IPS-20b (cell line): ENCODE results near the gene LRP6.
"Not testable (repeated sequence)": the region's sequence is repeated elsewhere in the genome, so short reads cannot be mapped to it uniquely, and the experiment has no call there.

Source experiments
- H3K27ac ChIP-seq: one replicate; pipeline ENCODE4 v1.5.1; 2013; ENCODE audit warnings: low read length
- H3K27me3 ChIP-seq: 2 replicates; pipeline ENCODE4 v1.6.1; 2013; ENCODE audit warnings: mild to moderate bottlenecking, low read length, inconsistent platforms; ENCODE audit not compliant: insufficient read depth
- H3K36me3 ChIP-seq: 2 replicates; pipeline ENCODE4 v1.6.1; 2013; ENCODE audit warnings: low read depth, mild to moderate bottlenecking, inconsistent platforms, low read length, moderate library complexity; ENCODE audit not compliant: insufficient read depth
- H3K4me1 ChIP-seq: 2 replicates; pipeline ENCODE4 v1.6.1; 2013; ENCODE audit warnings: mild to moderate bottlenecking, control low read depth, inconsistent platforms, low read length, moderate library complexity; ENCODE audit not compliant: insufficient read depth
- H3K4me3 ChIP-seq: 2 replicates; pipeline ENCODE4 v1.5.1; 2013; ENCODE audit warnings: mild to moderate bottlenecking, low read length, inconsistent platforms
- H3K9ac ChIP-seq: 2 replicates; pipeline ENCODE4 v1.6.1; 2013; ENCODE audit warnings: low read depth, mild to moderate bottlenecking, inconsistent platforms, low read length, moderate library complexity
- H3K9me3 ChIP-seq: 2 replicates; pipeline ENCODE4 v1.6.1; 2013; ENCODE audit warnings: mild to moderate bottlenecking, low read depth, low read length, inconsistent platforms; ENCODE audit not compliant: insufficient read depth

LRP6 gene

GRCh38 chr12:12176402-12176801 lies 90.4 kb downstream of the LRP6 start:
- Histone ChIP-seq H3K9me3 (no peaks in the 10 kb centered on the region), H3K27ac (no peak overlapping the region), H3K27me3 (no peaks in the 10 kb centered on the region), H3K36me3 (peaks cover 31% of the 10 kb centered on the region), H3K4me1 (no peaks in the 10 kb centered on the region), H3K9ac (no peak overlapping the region), H3K4me3 (no peak overlapping the region)

- no peak overlapping the region for H3K9ac ChIP-seq
- H3K4me3 ChIP-seq = no peak overlapping the region
- H3K27ac ChIP-seq = no peak overlapping the region
- no peaks in the 10 kb centered on the region for H3K27me3 ChIP-seq
- H3K36me3 ChIP-seq = no peaks in the 10 kb centered on the region
- H3K4me1 ChIP-seq = no peaks in the 10 kb centered on the region; the same call in 1 of the 2 replicates
- no peaks in the 10 kb centered on the region for H3K9me3 ChIP-seq
These were observed 94.8 kb downstream of the LRP6 start for GRCh38 chr12:12171991-12172511.

- no peak overlapping the region for H3K4me3 ChIP-seq
- no peaks in the 10 kb centered on the region for H3K9me3 ChIP-seq
- H3K9ac ChIP-seq = no peak overlapping the region
- no peak overlapping the region for H3K27ac ChIP-seq
- H3K27me3 ChIP-seq = no peaks in the 10 kb centered on the region
- no peaks in the 10 kb centered on the region; the same call in 1 of the 2 replicates for H3K4me1 ChIP-seq
- peaks cover 14% of the 10 kb centered on the region for H3K36me3 ChIP-seq
These were observed 99.0 kb downstream of the LRP6 start for GRCh38 chr12:12167847-12168246.

DNA sequence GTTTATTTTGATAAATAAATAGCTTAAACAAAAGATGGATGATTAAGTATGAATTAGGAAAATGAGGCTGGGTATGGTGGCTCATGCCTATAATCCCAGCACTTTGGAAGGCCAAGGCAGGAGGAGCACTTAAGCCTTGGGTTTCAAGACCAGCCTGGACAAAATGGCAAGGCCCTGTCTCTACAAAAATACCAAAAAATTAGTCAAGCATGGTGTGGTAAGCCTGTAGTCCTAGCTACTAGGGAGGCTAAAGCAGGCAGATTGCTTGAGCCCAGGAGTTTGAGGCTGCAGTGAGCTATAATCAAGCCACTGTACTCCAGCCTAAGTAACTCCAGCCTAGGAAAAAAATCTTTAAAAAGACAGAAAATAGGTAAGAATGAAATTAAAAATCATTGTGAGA lies 100.1 kb downstream of the LRP6 start:
- Histone ChIP-seq H3K4me3 (no peak overlapping the region), H3K9me3 (no peaks in the 10 kb centered on the region), H3K27me3 (no peaks in the 10 kb centered on the region), H3K36me3 (peaks cover 25% of the 10 kb centered on the region), H3K27ac (no peak overlapping the region), H3K9ac (no peak overlapping the region), H3K4me1 (no peaks in the 10 kb centered on the region; the same call in 1 of the 2 replicates)

DNA sequence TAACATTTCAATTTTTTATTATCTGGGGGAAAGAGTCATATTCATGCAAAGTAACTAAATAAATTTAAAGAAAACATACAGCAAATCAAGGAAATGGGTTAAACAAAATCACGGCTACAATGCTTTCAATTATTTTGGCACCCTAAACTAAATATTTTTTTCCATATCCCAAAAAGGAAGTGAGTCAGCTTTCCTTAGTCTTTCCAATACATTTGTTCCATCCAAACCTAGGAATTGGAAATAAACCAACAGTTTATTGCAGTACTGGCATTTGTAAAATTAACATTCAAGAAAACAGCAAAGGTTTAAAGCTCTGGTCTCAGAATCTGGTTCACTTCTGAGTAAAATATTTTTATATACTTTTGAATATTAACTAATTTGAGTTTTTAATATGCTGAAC lies 106.9 kb downstream of the LRP6 start:
- H3K4me3 ChIP-seq = no peak overlapping the region
- peaks cover 87% of the 10 kb centered on the region for H3K36me3 ChIP-seq
- H3K27me3 ChIP-seq = no peaks in the 10 kb centered on the region
- H3K9me3 ChIP-seq = no peaks in the 10 kb centered on the region
- no peak overlapping the region for H3K27ac ChIP-seq
- H3K4me1 ChIP-seq = no peaks in the 10 kb centered on the region
- H3K9ac ChIP-seq = no peak overlapping the region

DNA sequence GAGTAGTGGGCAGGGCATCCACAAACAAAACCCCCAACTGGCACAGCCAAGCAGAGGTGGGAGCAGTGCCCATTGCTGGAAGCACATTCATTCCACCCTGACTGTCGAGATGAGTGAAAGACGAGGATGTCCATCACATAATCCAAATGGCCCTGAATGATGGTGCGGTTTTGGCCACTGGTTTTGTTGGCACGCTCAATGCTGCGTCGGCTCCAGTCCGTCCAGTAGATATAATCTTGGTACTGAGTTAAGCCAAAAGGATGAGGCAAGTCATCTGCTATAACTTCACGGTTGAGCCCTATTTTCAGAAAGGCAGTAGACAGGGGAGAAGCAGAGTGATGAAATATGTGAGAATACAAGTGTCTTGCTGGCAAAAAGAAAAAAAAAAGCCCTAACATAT lies 108.0 kb downstream of the LRP6 start:
- H3K4me1 ChIP-seq = no peaks in the 10 kb centered on the region
- H3K27ac ChIP-seq = no peak overlapping the region
- H3K9ac ChIP-seq = no peak overlapping the region
- H3K9me3 ChIP-seq = no peaks in the 10 kb centered on the region
- no peak overlapping the region for H3K4me3 ChIP-seq
- H3K27me3 ChIP-seq = no peaks in the 10 kb centered on the region
- peaks cover 83% of the 10 kb centered on the region for H3K36me3 ChIP-seq

- Histone ChIP-seq H3K27me3 (no peaks in the 10 kb centered on the region), H3K27ac (no peak overlapping the region), H3K36me3 (peaks cover 82% of the 10 kb centered on the region), H3K4me3 (no peak overlapping the region), H3K9ac (no peak overlapping the region), H3K4me1 (no peaks in the 10 kb centered on the region), H3K9me3 (no peaks in the 10 kb centered on the region)
These were observed 109.4 kb downstream of the LRP6 start for GRCh38 chr12:12157424-12157823.

- Histone ChIP-seq H3K4me3 (no peak overlapping the region), H3K27ac (no peak overlapping the region), H3K27me3 (no peaks in the 10 kb centered on the region), H3K36me3 (peaks cover 76% of the 10 kb centered on the region), H3K4me1 (no peaks in the 10 kb centered on the region), H3K9ac (no peak overlapping the region), H3K9me3 (no peaks in the 10 kb centered on the region)
These were observed 110.0 kb downstream of the LRP6 start for GRCh38 chr12:12156828-12157227.

GRCh38 chr12:12156116-12156515 lies 110.7 kb downstream of the LRP6 start:
- Histone ChIP-seq H3K27ac (no peak overlapping the region), H3K36me3 (peaks cover 71% of the 10 kb centered on the region), H3K4me1 (no peaks in the 10 kb centered on the region), H3K27me3 (no peaks in the 10 kb centered on the region), H3K9me3 (no peaks in the 10 kb centered on the region), H3K4me3 (no peak overlapping the region), H3K9ac (no peak overlapping the region)

- H3K27ac ChIP-seq = no peak overlapping the region
- H3K9me3 ChIP-seq = no peaks in the 10 kb centered on the region
- H3K27me3 ChIP-seq = no peaks in the 10 kb centered on the region
- H3K4me1 ChIP-seq = no peaks in the 10 kb centered on the region
- H3K36me3 ChIP-seq = peaks cover 76% of the 10 kb centered on the region
- H3K4me3 ChIP-seq = no peak overlapping the region
- H3K9ac ChIP-seq = no peak overlapping the region
These were observed 113.2 kb downstream of the LRP6 start for GRCh38 chr12:12153596-12153995.

DNA sequence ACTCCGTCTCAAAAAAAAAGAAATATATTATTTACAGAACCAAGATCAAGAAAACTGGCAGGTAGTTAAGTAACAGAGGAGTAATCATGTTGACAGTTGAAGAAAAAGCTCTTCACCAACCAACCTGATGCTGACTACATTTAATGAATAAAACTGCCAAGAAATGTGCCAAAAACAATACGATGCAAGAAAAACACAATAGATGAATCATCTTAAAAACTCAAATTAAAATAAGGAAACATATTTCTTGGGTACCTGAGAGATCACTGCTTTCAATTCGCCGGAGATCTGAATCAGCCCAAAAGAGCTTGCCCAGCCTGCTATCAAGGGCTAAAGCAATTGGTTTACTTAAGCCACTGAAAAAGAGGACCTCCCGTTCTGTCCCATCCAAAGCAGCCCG lies 119.7 kb downstream of the LRP6 start:
- peaks cover 65% of the 10 kb centered on the region for H3K36me3 ChIP-seq
- no peaks in the 10 kb centered on the region for H3K4me1 ChIP-seq
- no peak overlapping the region for H3K9ac ChIP-seq
- no peaks in the 10 kb centered on the region for H3K9me3 ChIP-seq
- no peak overlapping the region for H3K4me3 ChIP-seq
- H3K27me3 ChIP-seq = no peaks in the 10 kb centered on the region
- H3K27ac ChIP-seq = no peak overlapping the region

- not testable (repeated sequence) for H3K4me3 ChIP-seq, H3K4me1 ChIP-seq, H3K9ac ChIP-seq, H3K27ac ChIP-seq, H3K27me3 ChIP-seq, H3K9me3 ChIP-seq
- peaks cover 55% of the 10 kb centered on the region for H3K36me3 ChIP-seq
These were observed 122.3 kb downstream of the LRP6 start for GRCh38 chr12:12144531-12144930.

DNA sequence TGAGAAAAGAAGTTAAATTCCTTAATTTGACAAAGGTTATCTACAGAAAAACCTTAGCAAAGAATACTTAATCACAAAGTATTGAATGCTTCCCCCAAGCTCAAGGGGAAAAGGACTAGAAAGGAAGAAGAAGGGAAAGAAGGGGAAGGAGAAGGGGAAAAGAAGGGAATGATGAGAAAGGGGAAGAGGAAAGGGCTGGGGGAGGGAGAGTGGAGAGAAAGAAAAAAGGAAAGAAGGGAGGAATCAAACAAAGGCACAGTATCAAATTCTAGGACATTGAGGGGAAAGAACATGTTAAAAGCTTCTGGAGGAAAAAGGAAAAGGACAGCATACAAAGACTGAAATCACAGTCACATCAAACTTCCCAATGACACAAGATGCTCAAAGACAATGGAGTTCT lies 125.8 kb downstream of the LRP6 start:
- Histone ChIP-seq H3K4me1 (no peaks in the 10 kb centered on the region), H3K36me3 (peaks cover 53% of the 10 kb centered on the region), H3K4me3 (no peak overlapping the region), H3K9me3 (no peaks in the 10 kb centered on the region), H3K27me3 (no peaks in the 10 kb centered on the region), H3K9ac (no peak overlapping the region), H3K27ac (no peak overlapping the region)
